Measurements from ENCODE around the gene GRIP1.

Gene GRIP1

GRCh38 chr12:66692170-66692569 is 13.3 kb upstream of the GRIP1 start:
- no peak for DNase-seq

GRCh38 chr12:66688846-66689439 is 10.1 kb upstream of the GRIP1 start:
- DNase-seq: peak; percentile 22

- DNase-seq: no peak
Measured at GRCh38 chr12:66684222-66684621, 5.3 kb upstream of the GRIP1 start.

GRCh38 chr12:66683822-66684221 is 4.9 kb upstream of the GRIP1 start:
- DNase-seq: no peak

GRCh38 chr12:66683073-66683472 is 4.2 kb upstream of the GRIP1 start:
- DNase-seq: no peak

GRCh38 chr12:66679461-66680084 is 697 bp upstream of the GRIP1 start:
- DNase-seq: no peak

- DNase-seq: no peak
Measured at GRCh38 chr12:66676241-66676640, 2.6 kb downstream of the GRIP1 start.

- DNase-seq: peak; percentile 6
Measured at GRCh38 chr12:66674495-66675122, 4.3 kb downstream of the GRIP1 start.

- DNase-seq: no peak
Measured at GRCh38 chr12:66669541-66669940, 9.3 kb downstream of the GRIP1 start.

GRCh38 chr12:66668311-66668710 is 10.6 kb downstream of the GRIP1 start:
- DNase-seq: peak; percentile 28

GRCh38 chr12:66667906-66668305 is 11.0 kb downstream of the GRIP1 start:
- peak; percentile 36 for DNase-seq

GRCh38 chr12:66666481-66666880 is 12.4 kb downstream of the GRIP1 start:
- DNase-seq: no peak

- DNase-seq: peak; percentile 82
Measured at GRCh38 chr12:66665435-66665985, 13.4 kb downstream of the GRIP1 start.

GRCh38 chr12:66664076-66664475 is 14.8 kb downstream of the GRIP1 start:
- no peak for DNase-seq

GRCh38 chr12:66663611-66664010 is 15.3 kb downstream of the GRIP1 start:
- no peak for DNase-seq

GRCh38 chr12:66662729-66663128 is 16.1 kb downstream of the GRIP1 start:
- peak; percentile 64 for DNase-seq

- DNase-seq: no peak
Measured at GRCh38 chr12:66662179-66662578, 16.7 kb downstream of the GRIP1 start.

- no peak for DNase-seq
Measured at GRCh38 chr12:66661357-66661756, 17.5 kb downstream of the GRIP1 start.

GRCh38 chr12:66653796-66654195 is 25.1 kb downstream of the GRIP1 start:
- DNase-seq: no peak

GRCh38 chr12:66648033-66648735 is 30.7 kb downstream of the GRIP1 start:
- DNase-seq: peak; percentile 83

- DNase-seq: peak; percentile 94
Measured at GRCh38 chr12:66647034-66647691, 31.7 kb downstream of the GRIP1 start.

- no peak for DNase-seq
Measured at GRCh38 chr12:66644151-66644550, 34.7 kb downstream of the GRIP1 start.
